ENCODE measurements around the gene KIF12. TPM values are rescaled to one million over a fixed set of nuclear protein-coding genes. Genes with fewer than 3 reads are reported as not detected.

The KIF12 gene
- total and polyA plus RNA-seq, 2 of the 13 experiments (the other 11 are each of a cell fraction or from before 2014, with no cell fraction given), result 1.8 to 12.5 TPM

DNA sequence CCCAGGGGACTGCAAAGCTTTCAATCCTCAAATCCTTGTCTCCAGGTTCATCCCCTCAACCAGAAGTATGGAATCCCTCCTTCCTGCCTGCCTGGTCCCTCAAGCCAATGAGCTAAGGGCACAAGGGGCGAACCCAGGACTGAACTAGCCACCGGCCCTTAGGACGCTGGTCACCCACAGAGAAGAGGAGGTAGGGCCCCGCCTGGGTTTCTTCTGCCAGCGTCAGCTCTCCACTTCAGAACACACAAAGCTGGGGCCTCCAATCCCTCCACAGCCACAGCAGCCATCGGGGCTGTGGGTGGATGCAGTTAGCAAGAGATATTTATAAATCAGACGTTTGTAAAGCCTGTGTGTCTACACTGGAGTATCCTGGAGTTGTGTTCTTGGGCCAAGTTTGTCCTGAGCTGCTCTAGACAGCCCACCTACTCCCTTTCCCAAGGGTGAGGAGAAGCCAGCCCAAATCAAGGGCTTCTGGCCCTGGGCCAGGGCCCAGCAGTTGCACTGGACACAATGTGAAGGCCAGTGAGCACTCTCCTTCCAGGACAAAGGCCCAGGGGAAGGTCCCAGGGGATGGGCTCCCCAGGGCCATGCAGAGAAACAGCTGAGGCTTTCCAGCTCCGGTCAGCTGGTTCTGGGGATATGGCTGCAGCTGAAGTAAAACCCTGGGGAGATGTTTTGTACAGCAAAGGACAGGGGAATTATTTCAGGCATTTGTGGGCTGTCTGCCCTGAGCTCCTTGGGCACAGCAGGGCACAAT lies 39.9 kb downstream of the KIF12 start (continued):
- TF ChIP-seq IRX3 (CRISPR knock-in tag; IDR thresholded peaks at IDR 0.05; ENCODE audit: borderline replicate concordance, low read depth), result peak; percentile 54; the same call in 1 of the 2 replicates
- no peak for TF ChIP-seq PAWR (CRISPR knock-in tag; IDR thresholded peaks at IDR 0.05; ENCODE audit: borderline replicate concordance)
- TF ChIP-seq CCAR2 (optimal IDR thresholded peaks at IDR 0.05; ENCODE audit: low read depth, low read length), result no peak
- TF ChIP-seq, protein P1, sequence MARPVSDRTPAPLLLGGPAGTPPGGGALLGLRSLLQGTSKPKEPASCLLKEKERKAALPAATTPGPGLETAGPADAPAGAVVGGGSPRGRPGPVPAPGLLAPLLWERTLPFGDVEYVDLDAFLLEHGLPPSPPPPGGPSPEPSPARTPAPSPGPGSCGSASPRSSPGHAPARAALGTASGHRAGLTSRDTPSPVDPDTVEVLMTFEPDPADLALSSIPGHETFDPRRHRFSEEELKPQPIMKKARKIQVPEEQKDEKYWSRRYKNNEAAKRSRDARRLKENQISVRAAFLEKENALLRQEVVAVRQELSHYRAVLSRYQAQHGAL (CRISPR knock-in tag; IDR thresholded peaks at IDR 0.05; ENCODE audit: not compliant biosample characterization), result no peak
- no peak for TF ChIP-seq CBX2 (IDR thresholded peaks at IDR 0.05; ENCODE audit: low read depth, low read length)
- peak; percentile 44; the same call in 1 of the 2 replicates for TF ChIP-seq CBX2 (CRISPR knock-in tag; IDR thresholded peaks at IDR 0.05; ENCODE audit: low read depth)
- TF ChIP-seq, protein P2, sequence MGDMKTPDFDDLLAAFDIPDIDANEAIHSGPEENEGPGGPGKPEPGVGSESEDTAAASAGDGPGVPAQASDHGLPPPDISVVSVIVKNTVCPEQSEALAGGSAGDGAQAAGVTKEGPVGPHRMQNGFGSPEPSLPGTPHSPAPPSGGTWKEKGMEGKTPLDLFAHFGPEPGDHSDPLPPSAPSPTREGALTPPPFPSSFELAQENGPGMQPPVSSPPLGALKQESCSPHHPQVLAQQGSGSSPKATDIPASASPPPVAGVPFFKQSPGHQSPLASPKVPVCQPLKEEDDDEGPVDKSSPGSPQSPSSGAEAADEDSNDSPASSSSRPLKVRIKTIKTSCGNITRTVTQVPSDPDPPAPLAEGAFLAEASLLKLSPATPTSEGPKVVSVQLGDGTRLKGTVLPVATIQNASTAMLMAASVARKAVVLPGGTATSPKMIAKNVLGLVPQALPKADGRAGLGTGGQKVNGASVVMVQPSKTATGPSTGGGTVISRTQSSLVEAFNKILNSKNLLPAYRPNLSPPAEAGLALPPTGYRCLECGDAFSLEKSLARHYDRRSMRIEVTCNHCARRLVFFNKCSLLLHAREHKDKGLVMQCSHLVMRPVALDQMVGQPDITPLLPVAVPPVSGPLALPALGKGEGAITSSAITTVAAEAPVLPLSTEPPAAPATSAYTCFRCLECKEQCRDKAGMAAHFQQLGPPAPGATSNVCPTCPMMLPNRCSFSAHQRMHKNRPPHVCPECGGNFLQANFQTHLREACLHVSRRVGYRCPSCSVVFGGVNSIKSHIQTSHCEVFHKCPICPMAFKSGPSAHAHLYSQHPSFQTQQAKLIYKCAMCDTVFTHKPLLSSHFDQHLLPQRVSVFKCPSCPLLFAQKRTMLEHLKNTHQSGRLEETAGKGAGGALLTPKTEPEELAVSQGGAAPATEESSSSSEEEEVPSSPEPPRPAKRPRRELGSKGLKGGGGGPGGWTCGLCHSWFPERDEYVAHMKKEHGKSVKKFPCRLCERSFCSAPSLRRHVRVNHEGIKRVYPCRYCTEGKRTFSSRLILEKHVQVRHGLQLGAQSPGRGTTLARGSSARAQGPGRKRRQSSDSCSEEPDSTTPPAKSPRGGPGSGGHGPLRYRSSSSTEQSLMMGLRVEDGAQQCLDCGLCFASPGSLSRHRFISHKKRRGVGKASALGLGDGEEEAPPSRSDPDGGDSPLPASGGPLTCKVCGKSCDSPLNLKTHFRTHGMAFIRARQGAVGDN (CRISPR knock-in tag; IDR thresholded peaks at IDR 0.05), result peak; percentile 73
- TF ChIP-seq ZKSCAN1 (IDR thresholded peaks at IDR 0.05; ENCODE audit: low read length), result no peak
- peak; percentile 32 for TF ChIP-seq ZEB1 (IDR thresholded peaks at IDR 0.05; ENCODE audit: insufficient replicate concordance, low read depth)
- no peak for TF ChIP-seq ZFP36L2 (CRISPR knock-in tag; IDR thresholded peaks at IDR 0.05)
- TF ChIP-seq ARNT2 (CRISPR knock-in tag; IDR thresholded peaks at IDR 0.05; ENCODE audit: low read depth), result peak; percentile 55; the same call in 1 of the 2 replicates
- TF ChIP-seq ZNF747 (CRISPR knock-in tag; IDR thresholded peaks at IDR 0.05; ENCODE audit: borderline replicate concordance), result peak; percentile 39; the same call in 1 of the 2 replicates
- no peak for TF ChIP-seq CBX5 (CRISPR knock-in tag; IDR thresholded peaks at IDR 0.05; ENCODE audit: borderline replicate concordance)
- TF ChIP-seq FOXK1 (CRISPR knock-in tag; IDR thresholded peaks at IDR 0.05; ENCODE audit: borderline replicate concordance, low read depth), result no peak
- no peak for TF ChIP-seq ZNF720 (CRISPR knock-in tag; IDR thresholded peaks at IDR 0.05)
- TF ChIP-seq RFX1 (IDR thresholded peaks at IDR 0.05), result no peak
- TF ChIP-seq ZNF672 (CRISPR knock-in tag; IDR thresholded peaks at IDR 0.05), result no peak
- TF ChIP-seq ZFP62 (CRISPR knock-in tag; IDR thresholded peaks at IDR 0.05), result no peak
- no peak for TF ChIP-seq ZNF253 (CRISPR knock-in tag; IDR thresholded peaks at IDR 0.05; ENCODE audit: borderline replicate concordance)
- no peak for TF ChIP-seq RARG (CRISPR knock-in tag; IDR thresholded peaks at IDR 0.05; ENCODE audit: low read depth)
- TF ChIP-seq ZNF850 (CRISPR knock-in tag; conservative IDR thresholded peaks at IDR 0.05), result no peak
- no peak for TF ChIP-seq SAFB2 (CRISPR knock-in tag; IDR thresholded peaks at IDR 0.05; ENCODE audit: borderline replicate concordance, low read depth)
- peak; percentile 37 for TF ChIP-seq ZFX (CRISPR knock-in tag; IDR thresholded peaks at IDR 0.05; ENCODE audit: low read depth)
- TF ChIP-seq ZNF24 (IDR thresholded peaks at IDR 0.05), result no peak
- TF ChIP-seq HNRNPH1 (optimal IDR thresholded peaks at IDR 0.05; ENCODE audit: low read depth, low read length), result peak; percentile 60
- TF ChIP-seq EZH2 (conservative IDR thresholded peaks at IDR 0.05; ENCODE audit: low read depth, low read length), result no peak
- TF ChIP-seq CREM (IDR thresholded peaks at IDR 0.05), result no peak
- TF ChIP-seq CREM (CRISPR knock-in tag; IDR thresholded peaks at IDR 0.05), result no peak
